HCT116 (cell line): ENCODE measurements around the gene TRAK1. TPM values are rescaled to one million over a fixed set of nuclear protein-coding genes. Genes with fewer than 3 reads are reported as not detected.

ENCODE experiments used
- ATAC-seq: fragments of 200-7000 bp; cut with Tn5 transposase; 2 replicates; pipeline ENCODE4 v1.9.1; 2020; ENCODE audit warnings: mild to moderate bottlenecking, moderate library complexity
- BruUV-seq: library from RNA; stranded (reverse); fragments of 400-500 nt; replicated peaks from 2 replicates; lab custom pipeline; 2021; lab: Mats Ljungman, UMichigan
- CTCF ChIA-PET: fragments of 300-600 bp; sonication (Branson Sonifier 250); formaldehyde crosslinking; loops from one replicate; lab custom pipeline; 2021; ENCODE audit warnings: antibody characterized with exemption; lab: Charles Lee
- POLR2A ChIA-PET: fragments of 300-600, 350-600 bp; sonication (Branson Sonifier 250); formaldehyde crosslinking; loops from one replicate; lab custom pipeline; 2021; ENCODE audit warnings: antibody characterized with exemption; lab: Charles Lee
- RAD21 ChIA-PET, 2 experiments: fragments of 300-600 bp; sonication (Branson Sonifier 250); formaldehyde crosslinking; loops; one replicate each; lab custom pipeline; 2023; ENCODE audit warnings: low total read pairs in 2 of 2; ENCODE audit not compliant: uncharacterized antibody in 2 of 2, unreplicated experiment in 2 of 2, low non-redundant PET in 1 of 2; lab: Charles Lee
- DNase-seq: peaks from one replicate; pipeline ENCODE4 v3.0.0-alpha.2; 2010; ENCODE audit warnings: low read depth, low spot score
- H2AFZ ChIP-seq: fragments of 200-600 bp; shearing (Covaris generic), sonication (generic); 2 replicates; pipeline ENCODE4 v1.6.1; 2017; ENCODE audit warnings: low read depth, mixed run types, mixed read lengths, antibody characterized with exemption, low read length; ENCODE audit not compliant: poor library complexity, severe bottlenecking
- H3K27ac ChIP-seq: 2 replicates; pipeline ENCODE4 v1.5.1; 2012; ENCODE audit warnings: low read depth, low read length
- H3K27me3 ChIP-seq: fragments of 200-600 bp; sonication (generic); 2 replicates; pipeline ENCODE4 v1.6.1; 2016; ENCODE audit warnings: mixed run types, low read length, mixed read lengths; ENCODE audit not compliant: insufficient read depth
- H3K36me3 ChIP-seq, 2 experiments: fragments of 200-500 bp in 1 of 2; fragments of 200-600 bp in 1 of 2; sonication (Bioruptor generic) in 1 of 2; sonication (generic) in 1 of 2; 2 replicates each; pipeline versions ENCODE4 v1.5.1 to v1.6.1; 2014 to 2016; ENCODE audit warnings: low read length in 2 of 2, inconsistent platforms in 1 of 2, mixed read lengths in 1 of 2, mixed run types in 1 of 2; ENCODE audit not compliant: insufficient read depth in 2 of 2, control insufficient read depth in 1 of 2
- H3K4me1 ChIP-seq, 2 experiments: fragments of 200-600 bp in 1 of 2; sonication (generic) in 1 of 2; 2 replicates each; pipeline versions ENCODE4 v1.5.1 to v1.6.1; 2012 to 2017; ENCODE audit warnings: low read length in 2 of 2, inconsistent platforms in 1 of 2, mild to moderate bottlenecking in 1 of 2, mixed read lengths in 1 of 2, mixed run types in 1 of 2, moderate library complexity in 1 of 2; ENCODE audit not compliant: insufficient read depth in 2 of 2, control insufficient read depth in 1 of 2
- H3K4me2 ChIP-seq: fragments of 200-600 bp; sonication (generic); 2 replicates; pipeline ENCODE4 v1.6.1; 2017; ENCODE audit warnings: mixed run types, low read length, mixed read lengths
- H3K4me3 ChIP-seq, 2 experiments: fragments of 200-600 bp in 1 of 2; sonication (generic) in 1 of 2; replicated peaks in 1 of 2; 2 replicates each; pipeline ENCODE4 v1.5.1; 2011 to 2016; ENCODE audit warnings: low read length in 2 of 2, control low read depth in 1 of 2, low read depth in 1 of 2, mild to moderate bottlenecking in 1 of 2, mixed read lengths in 1 of 2, mixed run types in 1 of 2
- H3K79me2 ChIP-seq: fragments of 200-600 bp; sonication (generic); 2 replicates; pipeline ENCODE4 v1.6.1; 2017; ENCODE audit warnings: mild to moderate bottlenecking, mixed run types, low read length, moderate library complexity, mixed read lengths; ENCODE audit not compliant: insufficient read depth
- H3K9ac ChIP-seq: fragments of 200-600 bp; sonication (generic); 2 replicates; pipeline ENCODE4 v1.6.1; 2016; ENCODE audit warnings: low read length, mixed read lengths
- H3K9me2 ChIP-seq: fragments of 200-600 bp; sonication (generic), shearing (Covaris generic); 2 replicates; pipeline ENCODE4 v1.6.1; 2017; ENCODE audit warnings: mixed run types, mild to moderate bottlenecking, moderate library complexity; ENCODE audit not compliant: insufficient read depth
- H3K9me3 ChIP-seq, 2 experiments: fragments of 200-500 bp in 1 of 2; fragments of 200-600 bp in 1 of 2; sonication (Bioruptor generic) in 1 of 2; sonication (generic) in 1 of 2; 2 replicates each; pipeline ENCODE4 v1.6.1; 2014 to 2017; ENCODE audit warnings: low read length in 2 of 2, mixed read lengths in 2 of 2, inconsistent platforms in 1 of 2, low read depth in 1 of 2, mild to moderate bottlenecking in 1 of 2, mixed run types in 1 of 2, moderate library complexity in 1 of 2; ENCODE audit not compliant: control insufficient read depth in 1 of 2, insufficient read depth in 1 of 2
- H4K20me1 ChIP-seq: fragments of 200-600 bp; sonication (generic), shearing (Covaris generic); 2 replicates; pipeline ENCODE4 v1.6.1; 2017; ENCODE audit warnings: mixed run types, mild to moderate bottlenecking, moderate library complexity; ENCODE audit not compliant: insufficient read depth
- ATF3 ChIP-seq: IDR thresholded peaks from 2 replicates; pipeline ENCODE4 v1.6.1; 2012
- CBX3 ChIP-seq: IDR thresholded peaks from 2 replicates; pipeline ENCODE4 v1.6.1; 2012; ENCODE audit warnings: low read depth
- CTCF ChIP-seq, 3 experiments: fragments of 200-600 bp in 1 of 3; sonication (generic) in 1 of 3; IDR thresholded peaks in 2 of 3; conservative IDR thresholded peaks in 1 of 3; 2 replicates each; pipeline ENCODE4 v1.5.1; 2012 to 2017; ENCODE audit warnings: low read depth in 2 of 3, low read length in 2 of 3, antibody characterized with exemption in 1 of 3, borderline replicate concordance in 1 of 3, control low read depth in 1 of 3, mild to moderate bottlenecking in 1 of 3, mixed read lengths in 1 of 3, mixed run types in 1 of 3, moderate library complexity in 1 of 3; ENCODE audit not compliant: insufficient read depth in 1 of 3
- EGR1 ChIP-seq: IDR thresholded peaks from 2 replicates; pipeline ENCODE4 v1.6.1; 2012; ENCODE audit warnings: low read depth
- ELF1 ChIP-seq: IDR thresholded peaks from 2 replicates; pipeline ENCODE4 v1.6.1; 2012; ENCODE audit warnings: low read depth, borderline replicate concordance
- EZH2 ChIP-seq: fragments of 200-600 bp; sonication (generic); IDR thresholded peaks from 2 replicates; pipeline ENCODE4 v1.6.1; 2017; ENCODE audit warnings: antibody characterized with exemption, mixed run types
- EZH2phosphoT487 ChIP-seq: fragments of 200-600 bp; IDR thresholded peaks from 2 replicates; pipeline ENCODE4 v1.6.1; 2018; ENCODE audit warnings: antibody characterized with exemption, borderline replicate concordance
- JUND ChIP-seq: IDR thresholded peaks from 2 replicates; pipeline ENCODE4 v1.6.1; 2012
- MAX ChIP-seq: IDR thresholded peaks from 2 replicates; pipeline ENCODE4 v1.6.1; 2012
- POLR2A ChIP-seq: IDR thresholded peaks from 2 replicates; pipeline ENCODE4 v1.7.0; 2011; ENCODE audit warnings: borderline replicate concordance; ENCODE audit not compliant: insufficient read depth, insufficient read length; ENCODE audit errors: extremely low read depth
- POLR2AphosphoS5 ChIP-seq: IDR thresholded peaks from 2 replicates; pipeline ENCODE4 v1.6.1; 2011; ENCODE audit warnings: mild to moderate bottlenecking, low read depth, low read length, moderate library complexity
- RAD21 ChIP-seq: IDR thresholded peaks from 2 replicates; pipeline ENCODE4 v1.6.1; 2012; ENCODE audit warnings: low read depth, mild to moderate bottlenecking
- REST ChIP-seq: IDR thresholded peaks from 2 replicates; pipeline ENCODE4 v1.6.1; 2012; ENCODE audit warnings: low read depth
- SIN3A ChIP-seq: IDR thresholded peaks from 2 replicates; pipeline ENCODE4 v1.6.1; 2012; ENCODE audit warnings: low read depth
- SP1 ChIP-seq: IDR thresholded peaks from 2 replicates; pipeline ENCODE4 v1.6.1; 2012; ENCODE audit warnings: low read depth
- SRF ChIP-seq: IDR thresholded peaks from 2 replicates; pipeline ENCODE4 v1.6.1; 2012; ENCODE audit warnings: low read depth
- TCF7L2 ChIP-seq: IDR thresholded peaks from 2 replicates; pipeline ENCODE4 v1.7.0; 2011; ENCODE audit warnings: borderline replicate concordance, inconsistent platforms; ENCODE audit not compliant: insufficient read depth, insufficient read length; ENCODE audit errors: extremely low read depth
- YY1 ChIP-seq: IDR thresholded peaks from 2 replicates; pipeline ENCODE4 v1.6.1; 2011; ENCODE audit warnings: low read length, low read depth, moderate library complexity, mild to moderate bottlenecking; ENCODE audit not compliant: insufficient replicate concordance; ENCODE audit errors: extremely low read depth
- ZFX ChIP-seq: fragments of 450-650 bp; IDR thresholded peaks from 2 replicates; pipeline ENCODE4 v1.6.1; 2017
- intact Hi-C: fragments of 100-400 bp; cut with micrococcal nuclease; formaldehyde crosslinking; loops from 2 replicates; pipeline ENCODE4 v1.10.0; 2022
- total RNA-seq: library from RNA; stranded (reverse); gene quantifications from one replicate; pipeline ENCODE4 v1.2.1, GENCODE V29; 2021; ENCODE audit not compliant: unreplicated experiment

TRAK1 gene
- total RNA-seq, 1 experiment from 2014 or later, result 25.9 TPM

GRCh38 chr3:42235532-42235931 is 144.4 kb downstream of the TRAK1 start (continued):
- TF ChIP-seq YY1, result no peak
- no peak for TF ChIP-seq POLR2A
- no peak for TF ChIP-seq EZH2phosphoT487
- no peak for TF ChIP-seq POLR2AphosphoS5
- no peak for TF ChIP-seq SRF
- no peak for TF ChIP-seq ATF3
- TF ChIP-seq SIN3A, result no peak
- no peak for TF ChIP-seq ZFX

- H3K4me1 ChIP-seq, result no peaks in the 10 kb centered on the region
- H3K36me3 ChIP-seq, result no peaks in the 10 kb centered on the region
- H4K20me1 ChIP-seq, result no peaks in the 10 kb centered on the region
- no peaks in the 10 kb centered on the region for H3K27me3 ChIP-seq
- peaks cover 4 to 5% of the 10 kb centered on the region in 2 experiments; a peak in 2 of 4 replicates for H3K9me3 ChIP-seq
- intact Hi-C loops, result no loop called here
- H3K4me2 ChIP-seq, result no peak overlapping the region
- ChIA-PET POLR2A (no interaction called here), RAD21 (no interaction called here), CTCF (no interaction called here)
- H3K27ac ChIP-seq, result no peak overlapping the region
- DNase-seq (no peak), ATAC-seq (no peak)
- H2AFZ ChIP-seq, result no peak overlapping the region
- H3K9me2 ChIP-seq, result no peaks in the 10 kb centered on the region
- H3K9ac ChIP-seq, result no peak overlapping the region
- no peak for TF ChIP-seq MAX
- TF ChIP-seq ATF3, result no peak
- TF ChIP-seq CBX3, result no peak
- TF ChIP-seq EGR1, result no peak
- TF ChIP-seq JUND, result no peak
- no peak for TF ChIP-seq YY1
- TF ChIP-seq SRF, result no peak
- TF ChIP-seq POLR2A, result no peak
- TF ChIP-seq ZFX, result no peak
- TF ChIP-seq ELF1, result no peak
- no peak for TF ChIP-seq SP1
- TF ChIP-seq REST, result no peak
- TF ChIP-seq RAD21, result no peak
- no peak for TF ChIP-seq CTCF (IDR thresholded peaks at IDR 0.05 in 2 of 3, conservative IDR thresholded peaks at IDR 0.05 in 1 of 3; ENCODE audit: borderline replicate concordance in 1 of 3, insufficient read depth in 1 of 3, low read depth in 2 of 3, low read length in 2 of 3)
- TF ChIP-seq TCF7L2, result no peak
- TF ChIP-seq EZH2, result no peak
- TF ChIP-seq POLR2AphosphoS5, result no peak
- TF ChIP-seq EZH2phosphoT487, result no peak
- no peak for TF ChIP-seq SIN3A
- H3K79me2 ChIP-seq, result no peaks in the 10 kb centered on the region
- no peak overlapping the region for H3K4me3 ChIP-seq
- no TSS peak for BruUV-seq
Observed at GRCh38 chr3:42236611-42237010, 145.5 kb downstream of the TRAK1 start.
